Stomach (tissue), 4 donors: ENCODE results near the gene XYLT1.

Experiments
- EP300 ChIP-seq: sonication (generic); formaldehyde crosslinking; IDR thresholded peaks from one replicate; pipeline ENCODE4 v1.6.1; 2017; ENCODE audit warnings: antibody characterized with exemption
- POLR2A ChIP-seq, 4 donors: fragments of 450-650 bp; IDR thresholded peaks; one replicate each; pipeline ENCODE4 v1.6.1; 2016; ENCODE audit warnings: antibody characterized with exemption in 4 of 4, control low read depth in 2 of 4, mild to moderate bottlenecking in 1 of 4, moderate library complexity in 1 of 4
- POLR2AphosphoS5 ChIP-seq, 3 donors: sonication (generic); formaldehyde crosslinking; IDR thresholded peaks; one replicate each; pipeline ENCODE4 v1.6.1; 2016; ENCODE audit warnings: antibody characterized with exemption in 3 of 3
- TF ChIP-seq, protein P1 (sequence below), 7 experiments: fragments of 450-650 bp in 4 of 7; fragments of 200-600 bp in 3 of 7; sonication (generic) in 3 of 7; IDR thresholded peaks; one replicate each; pipeline ENCODE4 v1.5.1; 2016 to 2019; ENCODE audit warnings: antibody characterized with exemption in 7 of 7, control low read depth in 2 of 7, mild to moderate bottlenecking in 1 of 7

DNA sequence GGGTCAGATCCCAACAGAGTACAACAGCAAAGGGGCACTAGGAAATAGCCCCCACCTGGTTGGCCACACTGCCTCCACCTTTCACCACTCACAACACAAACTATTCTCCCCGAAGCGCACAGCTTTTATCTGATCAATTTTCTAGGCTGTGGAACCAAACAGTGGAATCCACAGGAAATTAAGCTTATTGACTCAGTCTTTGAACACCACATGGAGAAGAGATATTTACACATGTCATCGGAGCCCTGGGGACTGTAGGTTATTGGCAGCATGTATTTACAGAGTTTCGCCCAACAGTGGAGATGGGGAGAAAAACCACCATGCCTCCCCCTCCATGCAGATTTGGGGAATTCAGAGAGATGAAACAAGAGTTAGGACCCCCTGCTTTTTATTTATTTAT, 154.8 kb downstream of the XYLT1 start:
- TF ChIP-seq POLR2AphosphoS5 (IDR thresholded peaks at IDR 0.05) (no peak), EP300 (no peak), POLR2A (IDR thresholded peaks at IDR 0.05) (no peak)
- TF ChIP-seq, protein P1, sequence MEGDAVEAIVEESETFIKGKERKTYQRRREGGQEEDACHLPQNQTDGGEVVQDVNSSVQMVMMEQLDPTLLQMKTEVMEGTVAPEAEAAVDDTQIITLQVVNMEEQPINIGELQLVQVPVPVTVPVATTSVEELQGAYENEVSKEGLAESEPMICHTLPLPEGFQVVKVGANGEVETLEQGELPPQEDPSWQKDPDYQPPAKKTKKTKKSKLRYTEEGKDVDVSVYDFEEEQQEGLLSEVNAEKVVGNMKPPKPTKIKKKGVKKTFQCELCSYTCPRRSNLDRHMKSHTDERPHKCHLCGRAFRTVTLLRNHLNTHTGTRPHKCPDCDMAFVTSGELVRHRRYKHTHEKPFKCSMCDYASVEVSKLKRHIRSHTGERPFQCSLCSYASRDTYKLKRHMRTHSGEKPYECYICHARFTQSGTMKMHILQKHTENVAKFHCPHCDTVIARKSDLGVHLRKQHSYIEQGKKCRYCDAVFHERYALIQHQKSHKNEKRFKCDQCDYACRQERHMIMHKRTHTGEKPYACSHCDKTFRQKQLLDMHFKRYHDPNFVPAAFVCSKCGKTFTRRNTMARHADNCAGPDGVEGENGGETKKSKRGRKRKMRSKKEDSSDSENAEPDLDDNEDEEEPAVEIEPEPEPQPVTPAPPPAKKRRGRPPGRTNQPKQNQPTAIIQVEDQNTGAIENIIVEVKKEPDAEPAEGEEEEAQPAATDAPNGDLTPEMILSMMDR (IDR thresholded peaks at IDR 0.05) = no peak
